22Rv1 (cell line): ENCODE results near the gene RPL28.

Experiments used
- H3K27ac ChIP-seq: fragments of 450-650 bp; 2 replicates; pipeline ENCODE4 v1.5.1; 2017
- CTCF ChIP-seq: fragments of 450-650 bp; IDR thresholded peaks from 2 replicates; pipeline ENCODE4 v1.5.1; 2017; ENCODE audit warnings: mild to moderate bottlenecking
- ZFX ChIP-seq: fragments of 450-650 bp; IDR thresholded peaks from 2 replicates; pipeline ENCODE4 v1.6.1; 2017; ENCODE audit warnings: antibody characterized with exemption, borderline replicate concordance

Gene RPL28

GRCh38 chr19:55354698-55355212 lies 31.0 kb upstream of the RPL28 start, which contains the start of gene COX6B2:
COX6B2 (minus strand) TSS chr19:55354719; CDS start chr19:55354521, 198 bp downstream.
- TF ChIP-seq CTCF (no peak), ZFX (no peak)
- no peak within 1 kb of the TSS for H3K27ac ChIP-seq

GRCh38 chr19:55355213-55355821 lies 30.4 kb upstream of the RPL28 start:
- no peak overlapping the region for H3K27ac ChIP-seq
- TF ChIP-seq CTCF (no peak), ZFX (no peak)

GRCh38 chr19:55358493-55358892 lies 27.2 kb upstream of the RPL28 start:
- H3K27ac ChIP-seq, result no peak overlapping the region
- TF ChIP-seq CTCF, result no peak
- TF ChIP-seq ZFX, result no peak

DNA sequence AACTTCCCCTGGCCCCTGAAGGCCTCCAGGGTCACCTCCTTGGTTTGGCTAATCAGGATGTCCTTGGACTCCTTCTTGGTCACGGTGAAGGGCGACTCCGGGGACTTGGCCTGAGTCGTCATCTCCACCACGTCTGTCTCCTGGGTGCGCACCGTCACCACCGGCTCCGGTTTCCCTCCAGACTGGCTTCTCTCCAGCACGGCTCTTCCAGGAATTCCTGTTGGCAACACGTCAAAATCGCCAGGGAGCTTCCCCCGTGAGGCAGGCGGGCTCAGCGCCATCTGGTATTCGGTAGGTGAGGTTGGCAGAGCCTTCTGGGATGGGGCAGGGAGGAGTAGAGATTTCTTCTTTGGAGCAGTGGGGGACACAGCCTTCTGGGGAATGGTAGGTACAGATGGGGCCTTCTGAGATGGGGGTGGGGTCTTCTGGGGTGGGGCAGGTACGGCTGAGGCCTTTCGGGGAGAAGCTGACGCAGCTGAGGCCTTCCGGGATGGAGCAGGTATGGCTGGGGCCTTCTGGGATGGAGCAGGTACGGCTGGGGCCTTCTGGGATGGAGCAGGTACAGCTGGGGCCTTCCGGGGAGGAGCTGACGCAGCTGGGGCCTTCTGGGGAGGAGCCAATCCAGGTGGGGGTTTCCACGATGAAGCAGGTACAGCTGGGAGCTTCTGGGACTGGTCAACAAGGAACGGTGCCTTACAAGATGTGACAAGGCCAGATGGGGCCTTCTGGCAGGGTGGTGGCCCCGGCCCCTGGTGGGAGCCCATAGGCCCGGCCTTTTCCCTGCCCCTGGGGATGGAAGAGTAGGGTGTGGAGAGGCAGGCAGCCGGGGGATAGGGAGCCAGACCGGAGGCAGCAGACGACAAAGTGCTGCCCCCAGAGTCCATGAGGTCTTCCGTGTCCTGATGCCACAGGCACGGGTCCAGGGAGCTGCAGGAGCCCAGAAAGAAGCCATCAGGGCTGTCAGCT lies 26.5 kb upstream of the RPL28 start:
- TF ChIP-seq CTCF (no peak), ZFX (no peak)
- no peak overlapping the region for H3K27ac ChIP-seq

DNA sequence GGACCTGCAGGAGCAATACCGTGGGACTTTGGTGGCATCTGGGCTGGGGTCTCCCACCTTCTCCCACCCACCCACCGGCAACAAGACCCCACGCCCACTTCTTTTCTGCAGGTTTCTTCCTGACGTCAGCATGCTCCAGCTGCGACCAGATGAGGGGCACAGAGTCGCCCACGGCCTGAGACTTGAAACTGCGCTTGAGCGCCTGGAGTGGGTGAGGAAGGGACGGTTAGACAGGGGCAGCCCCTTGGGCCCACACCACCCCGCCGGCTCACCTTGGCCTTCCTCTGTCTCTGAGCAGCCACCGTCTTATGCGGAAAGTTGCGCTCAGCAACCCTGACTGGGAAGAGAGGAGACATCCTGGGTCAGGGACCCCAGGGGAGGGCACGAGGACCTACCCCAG lies 24.8 kb upstream of the RPL28 start:
- H3K27ac ChIP-seq, result no peak overlapping the region
- TF ChIP-seq CTCF, result no peak
- no peak for TF ChIP-seq ZFX

DNA sequence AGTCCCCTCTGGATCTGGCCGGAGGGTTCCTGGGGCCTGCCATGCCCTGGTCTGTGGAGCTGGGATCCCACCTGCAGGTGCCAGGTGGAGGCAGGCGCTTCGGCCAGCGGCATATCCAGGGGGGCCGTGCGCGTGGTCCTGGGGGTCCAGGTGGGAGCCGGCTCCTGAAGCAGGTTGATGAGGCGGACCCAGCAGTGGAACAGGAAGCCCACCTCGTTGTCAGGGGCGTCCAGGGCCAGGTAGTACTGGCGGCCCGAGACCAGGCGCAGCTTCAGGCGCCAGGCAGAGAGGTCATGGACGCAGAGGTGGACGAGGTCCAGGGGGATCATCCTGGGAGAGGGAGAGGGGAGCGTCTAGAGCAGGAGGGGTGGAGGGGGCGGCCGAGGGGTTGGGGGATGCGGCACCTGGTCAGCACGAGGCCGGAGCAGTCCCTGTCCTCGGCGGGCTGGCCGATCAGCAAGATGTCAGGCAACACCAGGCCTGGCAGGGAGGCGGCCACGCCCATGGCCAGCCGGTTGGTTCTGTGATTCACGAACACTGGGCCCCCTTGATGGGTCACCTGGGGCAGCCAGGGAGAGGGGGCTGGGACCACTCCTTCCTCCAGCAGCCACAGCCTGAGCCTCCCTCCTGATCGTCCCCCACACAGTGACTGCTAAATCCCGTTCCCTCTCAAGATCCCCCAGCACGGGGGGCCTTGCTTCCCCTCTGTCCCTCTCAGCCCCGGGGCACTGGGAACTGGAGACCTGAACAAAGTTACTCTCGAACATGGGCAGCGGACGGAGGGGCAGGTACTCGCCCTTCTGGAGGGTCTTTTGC lies 23.4 kb upstream of the RPL28 start:
- no peak for TF ChIP-seq ZFX
- no peak for TF ChIP-seq CTCF
- H3K27ac ChIP-seq, result no peak overlapping the region
